Lower leg skin (tissue), 4 donors: ENCODE results near the gene FBXW4. TPM values are rescaled to one million over a fixed set of nuclear protein-coding genes. Genes with fewer than 3 reads are reported as not detected.

Experiments used
- DNase-seq, 2 donors: peaks; one replicate each; pipeline ENCODE4 v3.0.0-alpha.2; 2019; ENCODE audit warnings: low spot score in 2 of 2
- H3K4me3 ChIP-seq: fragments of 200-600 bp; sonication (generic); 2 replicates; pipeline ENCODE4 v1.5.1; 2017; ENCODE audit warnings: mild to moderate bottlenecking, low read depth; ENCODE audit not compliant: poor library complexity, severe bottlenecking
- POLR2A ChIP-seq, 2 donors: fragments of 450-650 bp; IDR thresholded peaks; one replicate each; pipeline ENCODE4 v1.6.1; 2016 to 2017; ENCODE audit warnings: antibody characterized with exemption in 2 of 2, mild to moderate bottlenecking in 1 of 2, moderate library complexity in 1 of 2
- WGBS, 2 donors: methylation state at CpG; one replicate each; pipeline ENCODE4 v1.1.5; 2018; 5-methylcytosine and 5-hydroxymethylcytosine counted together
- intact Hi-C: fragments of 100-400 bp; cut with DNase I; formaldehyde crosslinking; loops from one replicate; pipeline ENCODE4 v1.15.0; 2023; ENCODE audit warnings: low total_unique reads
- total RNA-seq, 4 donors: library from RNA; depleted of rRNA; stranded (reverse); fragments of >200 nt; gene quantifications; one replicate each; pipeline ENCODE4 v1.1.0, GENCODE V29; 2016
- TF ChIP-seq, protein P1 (sequence below), 3 donors: fragments of 450-650 bp; IDR thresholded peaks; one replicate each; pipeline ENCODE4 v1.5.1; 2016; ENCODE audit warnings: antibody characterized with exemption in 3 of 3, mild to moderate bottlenecking in 3 of 3, moderate library complexity in 2 of 3

The FBXW4 gene
- total RNA-seq, 4 donors from 2014 or later = 51.9 to 102 (median 69.6) TPM

DNA sequence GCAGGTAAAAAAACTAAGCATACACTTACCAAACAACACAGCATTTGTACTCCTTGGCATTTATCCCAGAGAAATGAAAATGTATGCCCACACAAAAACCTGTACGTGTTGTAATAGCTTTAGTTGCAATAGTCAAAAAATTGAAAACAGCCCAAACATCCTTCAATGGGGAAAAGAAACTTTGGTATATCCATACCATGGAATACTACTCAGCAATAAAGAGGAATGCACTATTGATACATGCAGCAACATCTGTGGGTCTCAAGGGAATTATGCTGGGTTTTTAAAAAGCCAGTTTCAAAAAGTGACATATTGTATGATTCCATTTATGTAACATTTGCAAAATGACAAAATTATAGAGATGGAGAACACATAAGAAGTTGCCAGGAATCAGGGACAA lies 71.4 kb downstream of the FBXW4 start:
- no peak overlapping the region for H3K4me3 ChIP-seq
- 72 to 74% methylated on average over 1 of the region's 1 CpG for WGBS, 2 donors
- no peak for TF ChIP-seq POLR2A (IDR thresholded peaks at IDR 0.05)
- TF ChIP-seq, protein P1, sequence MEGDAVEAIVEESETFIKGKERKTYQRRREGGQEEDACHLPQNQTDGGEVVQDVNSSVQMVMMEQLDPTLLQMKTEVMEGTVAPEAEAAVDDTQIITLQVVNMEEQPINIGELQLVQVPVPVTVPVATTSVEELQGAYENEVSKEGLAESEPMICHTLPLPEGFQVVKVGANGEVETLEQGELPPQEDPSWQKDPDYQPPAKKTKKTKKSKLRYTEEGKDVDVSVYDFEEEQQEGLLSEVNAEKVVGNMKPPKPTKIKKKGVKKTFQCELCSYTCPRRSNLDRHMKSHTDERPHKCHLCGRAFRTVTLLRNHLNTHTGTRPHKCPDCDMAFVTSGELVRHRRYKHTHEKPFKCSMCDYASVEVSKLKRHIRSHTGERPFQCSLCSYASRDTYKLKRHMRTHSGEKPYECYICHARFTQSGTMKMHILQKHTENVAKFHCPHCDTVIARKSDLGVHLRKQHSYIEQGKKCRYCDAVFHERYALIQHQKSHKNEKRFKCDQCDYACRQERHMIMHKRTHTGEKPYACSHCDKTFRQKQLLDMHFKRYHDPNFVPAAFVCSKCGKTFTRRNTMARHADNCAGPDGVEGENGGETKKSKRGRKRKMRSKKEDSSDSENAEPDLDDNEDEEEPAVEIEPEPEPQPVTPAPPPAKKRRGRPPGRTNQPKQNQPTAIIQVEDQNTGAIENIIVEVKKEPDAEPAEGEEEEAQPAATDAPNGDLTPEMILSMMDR (IDR thresholded peaks at IDR 0.05) = no peak

DNA sequence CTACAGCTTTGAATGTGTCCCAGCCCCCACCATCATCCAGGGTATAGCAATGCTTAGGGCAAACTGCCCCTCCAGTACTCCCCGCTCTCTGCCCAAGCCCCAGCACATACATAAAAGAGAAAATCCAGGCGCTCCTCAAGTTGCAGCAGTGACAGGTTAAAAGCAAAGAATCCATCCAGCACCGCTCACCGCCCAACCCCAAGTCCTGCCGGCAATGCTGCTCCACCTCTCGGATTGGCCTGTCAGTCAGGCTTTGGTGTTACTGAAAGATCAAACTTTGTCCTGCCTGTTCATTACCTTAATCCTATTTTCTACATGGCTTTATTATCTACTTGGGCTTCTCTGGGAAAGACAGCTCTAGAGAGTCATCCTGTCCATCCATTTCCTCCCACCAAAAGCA lies 75.0 kb downstream of the FBXW4 start:
- no peak for TF ChIP-seq POLR2A (IDR thresholded peaks at IDR 0.05)
- TF ChIP-seq, protein P1 (IDR thresholded peaks at IDR 0.05) = no peak
- DNase-seq = no peak
- no peak overlapping the region for H3K4me3 ChIP-seq
- 94 to 96% methylated on average over 6 of the region's 6 CpGs for WGBS, 2 donors
- intact Hi-C loops = no loop called here

More for the DNA sequence above, 71.4 kb downstream of the FBXW4 start:
- DNase-seq = no peak
- intact Hi-C loops = no loop called here

DNA sequence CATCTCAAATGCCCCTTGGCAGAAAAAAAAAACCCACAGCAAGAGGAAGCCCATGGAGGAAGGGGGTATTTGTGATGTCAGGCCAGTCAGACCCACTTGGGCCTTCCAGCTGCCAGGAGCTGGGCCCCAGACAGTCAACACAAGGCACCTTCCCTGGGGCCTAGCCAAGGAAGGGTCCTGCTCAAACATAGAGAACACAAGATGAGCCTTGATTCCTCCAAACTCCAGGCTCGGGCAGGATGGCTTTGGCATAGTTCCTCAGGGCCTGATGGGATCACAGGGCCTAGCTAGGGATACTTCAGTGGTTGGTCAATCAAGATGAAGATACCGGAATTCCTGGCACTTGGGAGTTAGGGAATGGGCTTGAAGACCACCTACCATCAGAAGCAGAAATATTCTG lies 76.1 kb downstream of the FBXW4 start:
- DNase-seq = no peak
- no peak overlapping the region for H3K4me3 ChIP-seq
- intact Hi-C loops = no loop called here
- 97 to 100% methylated on average over 2 of the region's 2 CpGs for WGBS, 2 donors
- no peak for TF ChIP-seq POLR2A (IDR thresholded peaks at IDR 0.05)
- TF ChIP-seq, protein P1 (IDR thresholded peaks at IDR 0.05) = no peak

DNA sequence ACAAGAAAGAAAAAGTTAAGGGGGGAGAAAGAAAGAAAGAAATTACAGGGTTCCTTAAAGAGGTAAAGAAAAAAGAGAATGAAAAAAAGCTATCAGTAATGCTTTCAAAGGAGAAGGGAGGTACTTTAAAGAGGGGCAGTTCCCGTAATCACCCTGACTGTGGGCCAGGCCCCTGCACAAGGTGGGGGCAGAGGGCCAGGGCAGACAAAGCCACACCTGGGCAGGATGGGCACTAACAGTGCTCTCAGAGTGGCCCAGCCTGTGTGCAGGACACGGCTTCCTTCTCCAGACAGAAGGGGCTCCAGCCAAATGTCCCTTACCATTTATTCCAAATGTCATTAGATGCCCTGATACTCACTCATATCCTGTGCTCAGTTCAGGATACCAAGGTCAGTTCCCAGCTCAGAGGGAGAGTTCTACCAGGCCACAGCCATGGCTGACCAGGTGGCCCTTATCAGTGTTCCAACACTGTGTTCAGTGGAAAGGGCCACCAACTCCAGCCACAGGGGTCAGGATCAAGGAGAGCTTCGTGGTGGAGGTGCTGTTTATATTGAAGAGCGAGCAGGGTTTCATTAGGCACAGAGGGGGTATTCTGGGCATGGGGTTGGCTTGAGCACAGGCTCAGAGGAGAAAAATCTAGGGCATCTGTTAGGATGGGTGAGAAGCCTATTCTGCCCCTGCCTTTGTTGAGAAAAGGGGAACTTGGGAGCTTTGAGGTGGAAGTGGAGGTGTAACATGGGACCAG lies 77.0 kb downstream of the FBXW4 start:
- 88 to 96% methylated on average over 4 of the region's 4 CpGs for WGBS, 2 donors
- no peak overlapping the region for H3K4me3 ChIP-seq
- no peak for DNase-seq
- intact Hi-C loops = no loop called here
- TF ChIP-seq, protein P1 (IDR thresholded peaks at IDR 0.05) = no peak
- no peak for TF ChIP-seq POLR2A (IDR thresholded peaks at IDR 0.05)

DNA sequence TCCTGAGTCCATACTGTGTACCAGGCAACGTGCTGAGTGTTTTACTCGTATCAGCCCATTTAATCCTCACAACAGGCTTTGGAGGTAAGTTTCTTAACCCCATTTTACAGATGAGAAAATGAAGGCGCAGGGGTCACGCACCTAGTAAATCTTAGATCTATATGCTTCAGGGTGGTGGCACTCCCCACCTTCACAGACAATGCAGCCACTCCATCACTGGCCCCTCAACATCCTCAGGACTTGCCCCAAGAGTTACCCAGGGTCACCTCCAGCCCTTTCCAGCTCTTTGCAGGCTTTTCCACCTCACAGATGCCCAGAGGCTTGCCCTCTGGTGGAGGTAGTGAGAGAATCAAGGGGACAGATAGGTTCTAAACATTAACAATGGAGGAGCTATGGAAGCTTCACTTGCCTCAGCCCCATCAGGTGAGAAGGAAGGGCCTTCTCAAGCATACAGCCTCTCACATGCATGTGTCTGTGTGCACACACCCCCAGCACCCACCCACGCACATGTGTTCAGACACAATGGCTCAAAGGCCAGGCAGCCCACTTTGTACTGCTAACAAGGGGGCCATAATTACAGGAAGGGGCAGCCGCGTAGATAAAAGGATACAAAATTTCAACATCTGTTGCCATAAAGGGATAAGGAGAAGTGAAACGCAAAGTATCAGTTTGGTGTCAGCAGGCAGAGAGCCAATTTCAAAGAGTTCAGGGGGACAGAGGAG lies 77.7 kb downstream of the FBXW4 start:
- intact Hi-C loops = no loop called here
- no peak for TF ChIP-seq POLR2A (IDR thresholded peaks at IDR 0.05)
- H3K4me3 ChIP-seq = no peak overlapping the region
- WGBS, 2 donors = 83 to 84% methylated on average over 8 of the region's 8 CpGs
- DNase-seq = no peak

DNA sequence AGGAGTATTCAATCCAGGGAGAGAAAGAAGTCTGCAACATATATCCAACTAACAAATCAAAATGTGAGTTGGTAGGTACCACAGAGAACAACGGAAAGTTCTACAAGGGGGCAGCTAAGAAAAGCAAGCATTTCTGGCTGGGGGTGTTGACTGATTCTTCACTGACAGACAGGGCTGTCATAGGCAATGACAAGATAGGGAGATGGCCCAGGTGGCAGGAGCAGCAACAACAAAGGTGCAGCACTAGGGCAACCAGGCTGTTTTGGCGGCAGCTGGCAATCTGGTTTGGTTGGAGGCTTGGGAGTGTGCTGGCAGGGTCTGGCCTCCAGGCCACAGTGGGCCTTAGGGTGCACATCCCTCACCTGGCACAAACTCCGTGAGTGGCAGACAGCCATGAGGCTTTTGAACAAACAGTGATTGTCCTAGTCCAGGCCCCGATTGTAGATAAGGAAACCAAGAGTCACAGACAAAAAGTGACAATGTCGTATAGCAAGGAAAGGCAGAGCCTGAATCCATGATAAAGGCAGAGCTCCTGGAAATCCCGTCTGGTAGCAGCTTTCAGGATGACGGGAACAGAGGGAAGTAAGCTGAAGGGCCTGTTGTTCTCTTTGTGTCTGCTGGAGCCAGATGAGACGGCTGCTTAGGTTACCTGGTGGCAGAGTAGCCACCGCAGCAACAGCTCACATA lies 78.4 kb downstream of the FBXW4 start:
- no peak for DNase-seq
- H3K4me3 ChIP-seq = no peak overlapping the region
- 78 to 80% methylated on average over 9 of the region's 9 CpGs for WGBS, 2 donors
- no peak for TF ChIP-seq POLR2A (IDR thresholded peaks at IDR 0.05)
- TF ChIP-seq, protein P1 (IDR thresholded peaks at IDR 0.05) = no peak
- intact Hi-C loops = no loop called here
